ENCODE data around the gene TUFM. TPM values are rescaled to one million over a fixed set of nuclear protein-coding genes. Genes with fewer than 3 reads are reported as not detected.
"Not testable (repeated sequence)": the region's sequence is repeated elsewhere in the genome, so short reads cannot be mapped to it uniquely, and the experiment has no call there.

TUFM gene
- total and polyA plus RNA-seq, 3 experiments from 2014 or later = 146 to 347 (median 320) TPM

DNA sequence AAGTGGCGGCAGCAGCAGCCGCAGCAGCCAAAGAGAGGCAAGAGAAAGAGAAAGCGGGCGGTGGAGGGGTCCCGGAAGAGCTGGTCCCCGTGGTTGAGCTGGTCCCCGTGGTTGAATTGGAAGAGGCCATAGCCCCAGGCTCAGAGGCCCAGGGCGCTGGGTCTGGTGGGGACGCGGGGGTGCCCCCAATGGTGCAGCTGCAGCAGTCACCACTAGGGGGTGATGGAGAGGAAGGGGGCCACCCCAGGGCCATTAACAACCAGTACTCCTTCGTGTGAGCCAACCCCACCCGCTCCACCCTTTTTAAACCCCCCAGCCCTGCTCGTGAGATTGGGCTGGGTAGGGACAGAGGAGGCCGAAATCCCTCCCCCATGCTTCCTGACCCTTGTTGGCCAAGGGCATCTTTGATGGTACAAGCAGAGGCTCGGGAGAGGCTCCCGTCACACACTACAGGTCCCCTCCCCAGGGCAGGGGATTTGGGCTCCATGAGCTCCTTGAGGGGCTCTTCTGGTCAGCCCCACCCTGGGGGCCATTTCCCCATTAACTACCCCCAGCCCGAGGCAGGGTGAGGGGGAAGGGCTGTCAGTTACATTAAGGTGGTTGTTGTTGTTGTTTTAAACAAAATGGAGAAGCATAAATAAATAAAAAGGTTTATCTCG lies 27.5 kb upstream of the TUFM start:
- Mint-ChIP-seq H3K27ac (peak overlapping the region in 3 of 8 donors; percentile 50 to 93 (median 66)), H3K36me3 (peaks cover 0 to 47% (median 8%) of the 10 kb centered on the region in 3 donors), H3K27me3 (no peaks in the 10 kb centered on the region), H3K4me3 (peak overlapping the region in 1 of 7 donors; percentile 34), H3K4me1 (peaks cover 0 to 2% (median 0%) of the 10 kb centered on the region in 3 donors), H3K9me3 (no peaks in the 10 kb centered on the region)
- POLR2A ChIA-PET = interaction anchor here (0.6 to 1.4 kb wide), 3 partner anchors 10 to 1857 kb away, joined by 3 to 5 read pairs (median 5); partner anchors contain the start of gene SH2B1
- Histone ChIP-seq H3K36me3 (ENCODE audit: insufficient read depth, low read length) (peaks cover 14% of the 10 kb centered on the region), H3K27me3 (ENCODE audit: insufficient read depth, low read length, poor library complexity, severe bottlenecking) (no peaks in the 10 kb centered on the region), H3K9me3 (ENCODE audit: low read length) (no peaks in the 10 kb centered on the region), H3K4me1 (ENCODE audit: insufficient read depth, low read length) (no peaks in the 10 kb centered on the region), H3K4me3 (ENCODE audit: low read length) (no peak overlapping the region), H3K27ac (ENCODE audit: low read depth, low read length) (no peak overlapping the region)
- peak; percentile 49 to 74 (median 53) for DNase-seq
- CTCF ChIA-PET = interaction anchor here (0.9 to 5.1 kb wide), 6 partner anchors 11 to 76 kb away, joined by 3 to 34 read pairs (median 4); partner anchors contain the start of genes NFATC2IP, SH2B1 and TUFM

DNA sequence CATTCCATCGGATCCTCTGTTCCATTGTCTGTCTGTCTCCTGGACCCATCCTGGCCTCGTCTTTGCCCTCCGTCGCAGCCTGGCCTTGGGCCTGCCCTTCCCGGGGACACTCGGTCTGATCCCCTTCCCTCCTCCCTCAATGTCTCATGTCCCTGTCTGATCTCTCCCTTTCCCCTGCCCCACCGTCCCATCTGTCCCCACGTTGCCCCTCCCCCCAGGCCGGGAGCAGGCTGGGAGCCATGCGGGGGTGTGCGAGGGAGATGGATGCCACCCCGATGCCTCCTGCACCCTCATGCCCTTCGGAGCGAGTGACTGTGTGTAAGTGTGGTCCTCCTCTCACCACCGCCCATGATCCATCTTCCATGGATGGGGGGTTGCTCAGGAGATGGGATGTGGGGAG lies 26.8 kb upstream of the TUFM start:
- Mint-ChIP-seq H3K27me3 (no peaks in the 10 kb centered on the region), H3K9me3 (no peaks in the 10 kb centered on the region), H3K4me1 (no peaks in the 10 kb centered on the region), H3K27ac (peak overlapping the region in 1 of 8 donors; percentile 66), H3K36me3 (peaks cover 0 to 49% (median 8%) of the 10 kb centered on the region in 3 donors), H3K4me3 (no peak overlapping the region)
- Histone ChIP-seq H3K27me3 (ENCODE audit: insufficient read depth, low read length, poor library complexity, severe bottlenecking) (no peaks in the 10 kb centered on the region), H3K4me3 (ENCODE audit: low read length) (no peak overlapping the region), H3K9me3 (ENCODE audit: low read length) (no peaks in the 10 kb centered on the region), H3K36me3 (ENCODE audit: insufficient read depth, low read length) (peaks cover 14% of the 10 kb centered on the region), H3K4me1 (ENCODE audit: insufficient read depth, low read length) (no peaks in the 10 kb centered on the region), H3K27ac (ENCODE audit: low read depth, low read length) (no peak overlapping the region)
- no peak for DNase-seq
- ChIA-PET POLR2A (interaction anchor here (1.4 kb wide), 1 partner anchor 10 kb away, joined by 5 read pairs; the partner anchor contains the start of gene SH2B1), CTCF (interaction anchor here (1.7 to 5.1 kb wide), 3 partner anchors 10 to 72 kb away, joined by 6 to 34 read pairs (median 6); partner anchors contain the start of genes SH2B1 and TUFM)

DNA sequence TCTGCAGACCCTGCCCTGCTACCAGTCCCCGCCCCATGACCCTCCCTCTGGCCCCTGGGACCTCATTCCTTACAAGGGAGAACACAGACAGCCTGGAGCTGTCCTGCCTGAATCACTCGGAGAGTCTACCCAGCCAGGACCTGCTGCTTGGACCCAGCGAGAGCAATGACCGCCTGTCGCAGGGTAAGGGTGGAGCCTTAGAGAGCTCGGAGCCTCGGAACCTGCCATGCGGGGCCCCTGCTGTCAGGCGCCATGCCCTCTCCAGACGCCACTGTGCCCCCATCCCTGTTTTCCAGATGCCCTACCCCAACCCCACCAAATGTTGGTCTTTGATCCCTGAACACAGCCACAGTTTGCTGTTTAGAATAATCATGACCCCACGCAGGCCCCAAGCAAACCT lies 23.1 kb upstream of the TUFM start:
- Histone ChIP-seq H3K27ac (ENCODE audit: low read depth, low read length) (no peak overlapping the region), H3K9me3 (ENCODE audit: low read length) (no peaks in the 10 kb centered on the region), H3K36me3 (ENCODE audit: insufficient read depth, low read length) (peaks cover 14% of the 10 kb centered on the region), H3K27me3 (ENCODE audit: insufficient read depth, low read length, poor library complexity, severe bottlenecking) (no peaks in the 10 kb centered on the region), H3K4me3 (ENCODE audit: low read length) (no peak overlapping the region), H3K4me1 (ENCODE audit: insufficient read depth, low read length) (peaks cover 3% of the 10 kb centered on the region)
- Mint-ChIP-seq H3K27ac (peak overlapping the region in 1 of 8 donors; percentile 68), H3K27me3 (no peaks in the 10 kb centered on the region), H3K4me3 (no peak overlapping the region), H3K36me3 (peaks cover 0 to 72% (median 9%) of the 10 kb centered on the region in 3 donors), H3K4me1 (peaks cover 13 to 28% (median 14%) of the 10 kb centered on the region in 3 donors), H3K9me3 (no peaks in the 10 kb centered on the region)
- ChIA-PET CTCF (no interaction called here), POLR2A (no interaction called here)
- no peak for DNase-seq

DNA sequence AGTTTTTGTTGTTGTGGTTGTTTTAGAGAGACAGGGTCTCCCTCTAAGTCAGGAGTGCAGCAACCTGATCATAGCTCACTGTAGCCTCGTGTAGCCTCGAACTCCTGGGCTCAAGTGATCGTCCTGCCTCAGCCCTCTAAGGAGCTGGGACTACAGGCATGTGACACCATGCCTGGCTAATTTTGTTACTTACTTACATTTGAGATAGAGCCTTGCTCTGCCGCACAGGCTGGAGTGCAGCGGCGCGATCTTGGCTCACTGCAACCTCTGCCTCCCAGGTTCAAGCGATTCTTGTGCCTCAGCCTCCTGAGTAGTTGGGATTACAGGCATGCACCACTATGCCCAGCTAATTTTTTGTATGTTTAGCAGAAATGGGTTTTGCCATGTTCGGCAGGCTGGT lies 21.5 kb upstream of the TUFM start:
- CTCF ChIA-PET = interaction anchor here (1.5 kb wide), 1 partner anchor 78 kb away, joined by 6 read pairs; no protein-coding TSS in a partner anchor
- H3K27ac ChIP-seq (ENCODE audit: low read depth, low read length); H3K27ac Mint-ChIP-seq; H3K4me1 ChIP-seq (ENCODE audit: insufficient read depth, low read length); H3K27me3 Mint-ChIP-seq; H3K9me3 ChIP-seq (ENCODE audit: low read length); H3K27me3 ChIP-seq (ENCODE audit: insufficient read depth, low read length, poor library complexity, severe bottlenecking); POLR2A ChIA-PET; H3K4me3 ChIP-seq (ENCODE audit: low read length); DNase-seq; H3K9me3 Mint-ChIP-seq: not testable (repeated sequence)
- H3K36me3 ChIP-seq (ENCODE audit: insufficient read depth, low read length) = peaks cover 14% of the 10 kb centered on the region
- peak overlapping the region in 1 of 7 donors; percentile 52 for H3K4me3 Mint-ChIP-seq
- peaks cover 0 to 69% (median 9%) of the 10 kb centered on the region in 3 donors for H3K36me3 Mint-ChIP-seq
- peaks cover 22 to 42% (median 23%) of the 10 kb centered on the region in 3 donors for H3K4me1 Mint-ChIP-seq

DNA sequence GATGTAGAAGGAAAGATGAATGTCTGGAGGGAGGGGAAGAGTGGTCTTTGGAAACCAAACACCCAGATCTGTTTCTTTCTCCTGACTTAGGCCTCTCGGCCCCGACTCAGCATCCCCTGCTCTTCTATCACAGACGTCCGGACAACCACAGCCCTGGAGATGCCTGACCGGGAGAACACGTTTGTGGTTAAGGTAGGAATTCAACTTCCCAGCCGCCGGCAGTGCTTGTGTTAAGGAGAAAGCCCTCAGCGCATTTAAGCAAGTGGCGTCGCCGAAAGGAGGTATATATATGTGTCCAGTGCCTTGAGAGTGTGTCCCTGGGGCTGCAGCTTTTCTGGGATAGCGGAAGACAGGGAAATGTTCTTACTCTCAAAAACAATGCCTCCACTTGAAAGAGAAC lies 21.1 kb upstream of the TUFM start:
- Mint-ChIP-seq H3K9me3 (no peaks in the 10 kb centered on the region), H3K36me3 (peaks cover 0 to 66% (median 9%) of the 10 kb centered on the region in 3 donors), H3K4me3 (peak overlapping the region in 2 of 7 donors; percentile 52 to 68), H3K27me3 (peaks cover 0 to 2% of the 10 kb centered on the region in 2 donors), H3K4me1 (peaks cover 22 to 42% (median 23%) of the 10 kb centered on the region in 3 donors), H3K27ac (peak overlapping the region in 4 of 8 donors; percentile 33 to 83 (median 44))
- Histone ChIP-seq H3K4me1 (ENCODE audit: insufficient read depth, low read length) (peaks cover 10% of the 10 kb centered on the region), H3K4me3 (ENCODE audit: low read length) (no peak overlapping the region), H3K27ac (ENCODE audit: low read depth, low read length) (no peak overlapping the region), H3K36me3 (ENCODE audit: insufficient read depth, low read length) (peaks cover 14% of the 10 kb centered on the region), H3K27me3 (ENCODE audit: insufficient read depth, low read length, poor library complexity, severe bottlenecking) (no peaks in the 10 kb centered on the region), H3K9me3 (ENCODE audit: low read length) (no peaks in the 10 kb centered on the region)
- POLR2A ChIA-PET = no interaction called here
- no peak for DNase-seq
- CTCF ChIA-PET = interaction anchor here (1.5 kb wide), 1 partner anchor 78 kb away, joined by 6 read pairs; no protein-coding TSS in a partner anchor

DNA sequence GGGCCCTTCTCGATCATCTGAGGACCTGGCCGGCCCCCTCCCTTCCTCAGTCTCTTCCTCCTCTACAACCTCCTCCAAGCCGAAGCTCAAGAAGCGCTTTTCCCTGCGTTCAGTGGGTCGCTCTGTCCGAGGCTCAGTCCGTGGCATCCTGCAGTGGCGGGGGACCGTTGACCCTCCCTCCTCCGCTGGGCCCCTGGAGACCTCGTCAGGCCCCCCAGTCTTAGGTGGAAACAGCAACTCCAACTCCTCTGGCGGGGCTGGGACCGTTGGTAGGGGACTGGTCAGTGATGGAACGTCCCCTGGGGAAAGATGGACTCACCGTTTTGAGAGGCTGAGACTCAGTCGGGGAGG lies 20.3 kb upstream of the TUFM start:
- peaks cover 14% of the 10 kb centered on the region for H3K4me1 ChIP-seq (ENCODE audit: insufficient read depth, low read length)
- no peaks in the 10 kb centered on the region for H3K27me3 ChIP-seq (ENCODE audit: insufficient read depth, low read length, poor library complexity, severe bottlenecking)
- Mint-ChIP-seq H3K4me3 (peak overlapping the region in 2 of 7 donors; percentile 52 to 83), H3K27ac (peak overlapping the region in 1 of 8 donors; percentile 33), H3K36me3 (peaks cover 0 to 61% (median 9%) of the 10 kb centered on the region in 3 donors), H3K27me3 (peaks cover 0 to 2% of the 10 kb centered on the region in 2 donors), H3K9me3 (no peaks in the 10 kb centered on the region), H3K4me1 (peaks cover 22 to 48% (median 23%) of the 10 kb centered on the region in 3 donors)
- H3K36me3 ChIP-seq (ENCODE audit: insufficient read depth, low read length) = peaks cover 14% of the 10 kb centered on the region
- H3K4me3 ChIP-seq (ENCODE audit: low read length) = no peak overlapping the region
- no peaks in the 10 kb centered on the region for H3K9me3 ChIP-seq (ENCODE audit: low read length)
- H3K27ac ChIP-seq (ENCODE audit: low read depth, low read length) = no peak overlapping the region
- ChIA-PET POLR2A (no interaction called here), CTCF (interaction anchor here (1.5 kb wide), 1 partner anchor 79 kb away, joined by 6 read pairs; no protein-coding TSS in a partner anchor)
- no peak for DNase-seq

DNA sequence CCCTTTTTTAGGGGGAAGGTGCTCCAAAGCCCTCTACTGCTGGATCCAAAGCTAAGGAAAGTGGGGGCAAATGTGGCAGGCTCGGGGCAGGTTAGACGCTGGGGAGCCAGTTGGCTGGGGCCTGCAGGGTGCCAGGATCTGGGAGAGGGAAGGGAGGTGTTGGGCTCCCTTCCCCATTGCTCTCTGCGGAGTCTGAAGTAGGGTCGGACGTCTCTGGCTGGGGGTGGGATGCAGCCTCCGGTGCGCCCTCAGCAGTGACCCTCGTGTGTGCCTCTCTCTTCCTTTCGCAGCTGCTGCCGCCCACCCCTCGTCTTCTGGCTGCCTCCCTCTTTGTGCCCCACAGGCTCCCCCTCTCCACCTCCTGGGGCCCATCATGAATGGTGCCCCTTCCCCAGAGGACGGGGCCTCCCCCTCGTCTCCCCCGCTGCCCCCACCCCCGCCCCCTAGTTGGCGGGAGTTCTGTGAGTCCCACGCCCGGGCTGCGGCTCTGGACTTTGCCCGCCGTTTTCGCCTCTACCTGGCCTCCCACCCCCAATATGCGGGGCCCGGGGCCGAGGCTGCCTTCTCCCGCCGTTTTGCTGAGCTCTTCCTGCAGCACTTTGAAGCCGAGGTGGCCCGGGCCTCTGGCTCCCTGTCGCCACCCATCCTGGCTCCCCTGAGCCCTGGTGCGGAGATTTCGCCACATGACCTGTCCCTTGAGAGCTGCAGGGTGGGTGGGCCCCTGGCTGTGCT lies 19.7 kb upstream of the TUFM start:
- DNase-seq = no peak
- peak overlapping the region in 4 of 8 donors; percentile 12 to 99 (median 86) for H3K27ac Mint-ChIP-seq
- H3K9me3 Mint-ChIP-seq = no peaks in the 10 kb centered on the region
- POLR2A ChIA-PET = interaction anchor here (0.9 to 1.1 kb wide), 2 partner anchors 20 to 21 kb away, joined by 3 read pairs; partner anchors contain the start of gene TUFM
- peak overlapping the region in 5 of 7 donors; percentile 3 to 99 (median 15) for H3K4me3 Mint-ChIP-seq
- H3K27me3 Mint-ChIP-seq = peaks cover 0 to 2% of the 10 kb centered on the region in 2 donors
- peaks cover 0 to 55% (median 9%) of the 10 kb centered on the region in 3 donors for H3K36me3 Mint-ChIP-seq
- CTCF ChIA-PET = interaction anchor here (2.2 to 5.4 kb wide), 2 partner anchors 19 to 79 kb away, joined by 9 to 42 read pairs; partner anchors contain the start of gene TUFM
- Histone ChIP-seq H3K27ac (ENCODE audit: low read depth, low read length) (no peak overlapping the region), H3K4me1 (ENCODE audit: insufficient read depth, low read length) (peaks cover 14% of the 10 kb centered on the region), H3K9me3 (ENCODE audit: low read length) (no peaks in the 10 kb centered on the region), H3K27me3 (ENCODE audit: insufficient read depth, low read length, poor library complexity, severe bottlenecking) (no peaks in the 10 kb centered on the region), H3K36me3 (ENCODE audit: insufficient read depth, low read length) (peaks cover 14% of the 10 kb centered on the region), H3K4me3 (ENCODE audit: low read length) (no peak overlapping the region)
- H3K4me1 Mint-ChIP-seq = peaks cover 22 to 48% (median 23%) of the 10 kb centered on the region in 3 donors

Data from CD8-positive, alpha-beta memory T cell (primary cell).